Neural cell (in vitro differentiated cells): ENCODE results near the gene PLEKHM3. TPM values are rescaled to one million over a fixed set of nuclear protein-coding genes. Genes with fewer than 3 reads are reported as not detected.

ENCODE experiments used
- H2AFZ ChIP-seq: fragments of 200-600, 300-800 bp; sonication (generic), shearing (Covaris generic); 2 replicates; pipeline ENCODE4 v1.6.0; 2014; ENCODE audit warnings: low read depth, mild to moderate bottlenecking, antibody characterized with exemption, low read length, moderate library complexity
- H3F3A ChIP-seq: fragments of 200-600 bp; shearing (Covaris generic); 2 replicates; pipeline ENCODE4 v1.6.1; 2016; ENCODE audit warnings: mild to moderate bottlenecking, moderate library complexity, mixed read lengths, antibody characterized with exemption, low read length; ENCODE audit not compliant: insufficient read depth, poor library complexity, severe bottlenecking
- H3K27ac ChIP-seq: fragments of 200-600, 300-800 bp; sonication (generic), shearing (Covaris generic); 2 replicates; pipeline ENCODE4 v1.5.1; 2014; ENCODE audit warnings: mild to moderate bottlenecking, low read length, moderate library complexity
- H3K27me3 ChIP-seq: fragments of 300-800, 200-600 bp; sonication (generic), shearing (Covaris generic); 2 replicates; pipeline ENCODE4 v1.6.0; 2014; ENCODE audit warnings: mild to moderate bottlenecking, low read depth, low read length, moderate library complexity; ENCODE audit not compliant: insufficient read depth
- H3K36me3 ChIP-seq: fragments of 300-800, 200-600 bp; sonication (generic), shearing (Covaris generic); 2 replicates; pipeline ENCODE4 v1.5.1; 2014; ENCODE audit warnings: mild to moderate bottlenecking, antibody characterized with exemption, low read length, moderate library complexity; ENCODE audit not compliant: insufficient read depth
- H3K4me2 ChIP-seq: fragments of 300-800, 200-600 bp; sonication (generic), shearing (Covaris generic); 2 replicates; pipeline ENCODE4 v1.6.0; 2014; ENCODE audit warnings: mild to moderate bottlenecking, low read length
- H3K4me3 ChIP-seq: fragments of 300-800, 200-600 bp; sonication (generic), shearing (Covaris generic); 2 replicates; pipeline ENCODE4 v1.5.1; 2014; ENCODE audit warnings: mild to moderate bottlenecking, low read length, moderate library complexity
- H3K79me2 ChIP-seq: fragments of 200-600 bp; shearing (Covaris generic); replicated peaks from 2 replicates; pipeline ENCODE4 v1.6.0; 2014; ENCODE audit warnings: mild to moderate bottlenecking, low read length, moderate library complexity; ENCODE audit not compliant: insufficient read depth
- H3K9ac ChIP-seq: fragments of 300-800, 200-600 bp; sonication (generic), shearing (Covaris generic); 2 replicates; pipeline ENCODE4 v1.6.1; 2016; ENCODE audit warnings: mild to moderate bottlenecking, low read length, mixed read lengths
- H3K9me2 ChIP-seq: fragments of 200-600 bp; shearing (Covaris generic); 2 replicates; pipeline ENCODE4 v1.6.1; 2016; ENCODE audit warnings: mild to moderate bottlenecking, low read length, mixed read lengths; ENCODE audit not compliant: insufficient read depth
- H3K9me3 ChIP-seq: fragments of 200-600, 300-800 bp; sonication (generic), shearing (Covaris generic); 2 replicates; pipeline ENCODE4 v1.6.1; 2016; ENCODE audit warnings: mild to moderate bottlenecking, mixed run types, low read length, moderate library complexity, mixed read lengths
- H4K20me1 ChIP-seq: fragments of 200-600 bp; shearing (Covaris generic); 2 replicates; pipeline ENCODE4 v1.6.1; 2016; ENCODE audit warnings: mild to moderate bottlenecking, mixed run types; ENCODE audit not compliant: insufficient read depth
- CTCF ChIP-seq: fragments of 450-650 bp; IDR thresholded peaks from 2 replicates; pipeline ENCODE4 v1.5.1; 2014; ENCODE audit warnings: antibody characterized with exemption, mild to moderate bottlenecking, moderate library complexity; ENCODE audit not compliant: poor library complexity, severe bottlenecking
- EP300 ChIP-seq: fragments of 450-650 bp; conservative IDR thresholded peaks from 2 replicates; pipeline ENCODE4 v1.6.1; 2014; ENCODE audit warnings: antibody characterized with exemption, mild to moderate bottlenecking, moderate library complexity; ENCODE audit not compliant: poor library complexity, severe bottlenecking
- EZH2 ChIP-seq: fragments of 200-600, 300-800 bp; shearing (Covaris generic), sonication (generic); IDR thresholded peaks from 2 replicates; pipeline ENCODE4 v1.6.1; 2014; ENCODE audit warnings: antibody characterized with exemption, low read length, borderline replicate concordance, mild to moderate bottlenecking; ENCODE audit not compliant: insufficient read depth, poor library complexity, severe bottlenecking
- MXI1 ChIP-seq: fragments of 450-650 bp; conservative IDR thresholded peaks from 2 replicates; pipeline ENCODE4 v1.6.1; 2014; ENCODE audit warnings: antibody characterized with exemption, mild to moderate bottlenecking; ENCODE audit not compliant: poor library complexity, severe bottlenecking
- POLR2AphosphoS5 ChIP-seq: IDR thresholded peaks from 2 replicates; pipeline ENCODE4 v1.6.1; 2012
- RAD21 ChIP-seq: fragments of 450-650 bp; conservative IDR thresholded peaks from 2 replicates; pipeline ENCODE4 v1.6.1; 2014; ENCODE audit warnings: antibody characterized with exemption, mild to moderate bottlenecking, moderate library complexity
- REST ChIP-seq: IDR thresholded peaks from 2 replicates; pipeline ENCODE4 v1.6.1; 2012; ENCODE audit warnings: borderline replicate concordance
- SMC3 ChIP-seq: fragments of 450-650 bp; conservative IDR thresholded peaks from 2 replicates; pipeline ENCODE4 v1.6.1; 2014; ENCODE audit warnings: antibody characterized with exemption, mild to moderate bottlenecking, moderate library complexity; ENCODE audit not compliant: poor library complexity
- TAF1 ChIP-seq: IDR thresholded peaks from 2 replicates; pipeline ENCODE4 v1.6.1; 2012; ENCODE audit warnings: low read depth
- polyA plus RNA-seq: library from polyadenylated mRNA; depleted of rRNA; stranded (reverse); fragments of >200 nt; gene quantifications from 2 replicates; pipeline ENCODE4 v1.2.3, GENCODE V29; 2014

Gene PLEKHM3
- polyA plus RNA-seq, 1 donor from 2014 or later: 13.4 TPM

GRCh38 chr2:207898354-207898695 lies 127.0 kb downstream of the PLEKHM3 start:
- H3K4me2 ChIP-seq: no peak overlapping the region
- no peaks in the 10 kb centered on the region for H3K9me3 ChIP-seq
- H3K27ac ChIP-seq: no peak overlapping the region

GRCh38 chr2:207897541-207898353 lies 127.6 kb downstream of the PLEKHM3 start:
- Histone ChIP-seq H3K36me3 (no peaks in the 10 kb centered on the region), H4K20me1 (no peaks in the 10 kb centered on the region), H3F3A (peaks cover 4% of the 10 kb centered on the region), H3K9me2 (no peaks in the 10 kb centered on the region), H3K79me2 (no peaks in the 10 kb centered on the region), H3K9ac (no peak overlapping the region), H3K9me3 (no peaks in the 10 kb centered on the region), H3K27ac (no peak overlapping the region), H3K27me3 (no peaks in the 10 kb centered on the region), H3K4me3 (no peak overlapping the region), H2AFZ (no peak overlapping the region), H3K4me2 (no peak overlapping the region)
- TF ChIP-seq SMC3: no peak
- no peak for TF ChIP-seq POLR2AphosphoS5
- no peak for TF ChIP-seq EZH2
- TF ChIP-seq RAD21: no peak
- no peak for TF ChIP-seq CTCF
- TF ChIP-seq MXI1: no peak
- no peak for TF ChIP-seq EP300
- TF ChIP-seq TAF1: no peak

More at GRCh38 chr2:207898354-207898695, 127.0 kb downstream of the PLEKHM3 start:
- no peak overlapping the region for H3K4me3 ChIP-seq
- TF ChIP-seq CTCF (no peak), POLR2AphosphoS5 (no peak), EP300 (no peak), MXI1 (no peak), REST (no peak), SMC3 (no peak), RAD21 (no peak), TAF1 (no peak), EZH2 (no peak)
- H3K36me3 ChIP-seq: no peaks in the 10 kb centered on the region
- no peaks in the 10 kb centered on the region for H3K27me3 ChIP-seq
- no peaks in the 10 kb centered on the region for H3K79me2 ChIP-seq
- no peaks in the 10 kb centered on the region for H3K9me2 ChIP-seq
- H4K20me1 ChIP-seq: no peaks in the 10 kb centered on the region
- peaks cover 4% of the 10 kb centered on the region for H3F3A ChIP-seq
- no peak overlapping the region for H2AFZ ChIP-seq
- H3K9ac ChIP-seq: no peak overlapping the region
